CD4-positive, alpha-beta T cell treated with Interleukin-4 for 4 hours (primary cell): ENCODE measurements around the gene CDYL.

Experiments
- DNase-seq: peaks from one replicate; pipeline ENCODE4 v3.0.0-alpha.2; 2020

The CDYL gene

DNA sequence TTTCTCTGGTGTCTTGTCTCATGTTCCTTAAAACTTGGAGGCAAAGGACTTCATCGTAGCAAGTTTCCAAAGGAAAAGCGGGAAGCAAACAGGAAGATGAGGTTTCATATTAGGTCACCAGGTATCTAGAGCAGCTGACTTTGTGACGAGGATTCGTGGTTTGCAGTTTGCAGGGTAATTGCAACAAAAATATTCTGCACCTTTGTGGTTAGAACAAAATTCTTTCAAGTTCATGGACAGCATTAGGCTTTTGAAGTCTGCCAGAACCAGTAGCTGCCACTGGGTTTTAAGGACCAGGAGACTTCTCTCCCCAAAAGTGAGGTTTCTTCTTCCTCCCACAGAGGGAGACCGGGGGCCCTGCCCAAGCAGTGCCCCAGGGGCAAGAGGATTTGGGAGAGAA, 164.2 kb downstream of the CDYL start:
- no peak for DNase-seq

DNA sequence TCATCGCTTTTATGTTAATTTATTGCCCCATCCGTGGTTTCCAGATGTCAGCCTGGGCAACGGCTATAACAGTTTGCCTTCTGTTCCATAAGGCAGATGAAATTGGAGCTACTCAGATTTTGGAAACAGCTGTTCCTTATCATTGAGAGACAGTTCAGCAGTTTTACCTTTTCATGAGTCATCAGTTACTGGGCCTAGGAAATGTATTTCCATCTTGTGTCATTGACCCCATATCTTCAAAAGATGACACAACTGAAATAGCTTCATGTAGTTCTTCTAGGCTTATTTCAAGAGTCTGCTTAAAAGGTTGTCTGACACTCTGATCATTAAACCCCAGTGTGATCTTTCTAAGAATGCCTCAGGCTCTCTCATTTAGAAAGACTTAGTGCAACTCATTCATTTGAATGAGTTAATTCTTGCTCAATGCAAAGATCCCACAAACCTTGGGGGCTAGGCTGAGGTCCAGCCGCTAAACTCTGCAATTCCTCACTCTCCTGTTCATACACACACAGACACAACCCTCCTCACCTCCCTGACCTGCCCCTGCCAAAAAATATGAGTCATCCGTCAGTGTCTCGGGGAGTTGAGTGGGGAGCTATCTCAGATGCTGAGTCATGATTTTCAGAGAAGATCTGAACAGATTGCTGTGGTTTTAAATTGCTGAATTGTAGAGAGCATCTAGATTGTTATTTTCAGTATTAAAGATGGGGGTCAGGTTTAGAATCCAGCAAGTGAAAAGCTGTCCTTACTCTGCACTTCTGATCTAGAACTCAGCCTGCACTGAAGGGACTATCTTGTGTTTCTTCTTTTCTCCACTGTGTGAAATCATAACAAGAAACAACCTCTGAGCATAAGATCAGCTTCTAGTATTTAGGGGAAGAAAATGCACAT, 165.8 kb downstream of the CDYL start:
- peak; percentile 70 for DNase-seq

- DNase-seq = no peak
These were observed 166.4 kb downstream of the CDYL start for GRCh38 chr6:4942673-4943009.

DNA sequence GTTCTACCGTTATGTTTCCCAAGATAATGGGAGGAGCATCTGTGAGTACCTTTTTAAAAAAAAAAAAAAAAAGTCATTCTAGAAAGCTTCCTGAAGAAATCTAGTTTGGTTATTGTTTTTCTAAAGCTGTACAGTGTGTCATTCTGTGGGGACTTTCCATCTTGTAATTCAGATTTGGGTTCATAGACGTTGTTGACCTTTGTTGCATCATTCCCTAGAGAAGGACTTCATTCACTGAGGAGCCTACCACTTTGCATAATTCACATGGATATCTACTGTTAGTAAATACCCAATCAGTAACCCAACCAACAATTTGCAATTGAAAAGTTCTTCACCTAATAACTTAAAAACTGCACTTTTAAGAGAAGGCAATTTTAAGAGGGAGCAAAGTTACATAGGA, 167.5 kb downstream of the CDYL start:
- no peak for DNase-seq

DNA sequence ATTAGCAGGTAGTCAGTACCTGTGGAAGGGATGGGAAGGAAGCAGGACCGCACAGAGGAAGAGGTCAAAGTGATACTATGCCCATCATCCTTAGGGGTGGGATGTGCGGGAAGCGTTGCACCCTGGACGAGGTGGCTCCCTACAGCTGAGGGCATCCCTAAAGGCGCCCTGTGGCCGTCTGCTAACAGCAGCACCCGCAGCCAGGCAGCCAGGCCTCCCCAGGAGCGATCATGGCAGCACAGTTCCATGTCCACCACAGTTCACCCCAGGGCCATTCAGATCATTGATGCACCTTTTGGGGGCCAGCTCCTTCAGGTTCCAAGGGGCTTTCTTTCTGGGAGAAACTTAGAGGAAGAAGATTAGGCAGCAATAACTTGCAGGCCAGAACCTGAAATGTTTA, 168.1 kb downstream of the CDYL start:
- no peak for DNase-seq

GRCh38 chr6:4946521-4946920, 170.3 kb downstream of the CDYL start:
- DNase-seq = no peak

DNA sequence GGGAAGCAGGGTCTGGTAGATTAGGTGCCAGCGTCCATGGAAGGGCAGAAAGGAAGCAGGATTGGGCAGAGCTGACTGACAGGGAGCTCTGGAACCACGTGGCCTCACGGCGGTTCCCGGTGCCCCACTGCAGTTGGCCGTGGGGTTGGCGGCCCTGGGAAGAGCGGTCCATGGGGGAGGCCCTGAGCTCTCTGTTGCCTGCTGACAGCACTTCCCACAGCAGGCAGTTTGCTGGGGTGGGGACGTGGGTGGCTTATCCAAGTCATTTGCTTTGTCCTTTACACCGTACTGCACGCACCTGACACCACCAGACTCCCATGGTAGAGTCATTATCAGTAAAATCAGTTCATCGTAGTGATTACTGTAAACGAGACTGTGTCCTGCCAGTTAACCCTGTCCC, 171.5 kb downstream of the CDYL start:
- DNase-seq = no peak

DNA sequence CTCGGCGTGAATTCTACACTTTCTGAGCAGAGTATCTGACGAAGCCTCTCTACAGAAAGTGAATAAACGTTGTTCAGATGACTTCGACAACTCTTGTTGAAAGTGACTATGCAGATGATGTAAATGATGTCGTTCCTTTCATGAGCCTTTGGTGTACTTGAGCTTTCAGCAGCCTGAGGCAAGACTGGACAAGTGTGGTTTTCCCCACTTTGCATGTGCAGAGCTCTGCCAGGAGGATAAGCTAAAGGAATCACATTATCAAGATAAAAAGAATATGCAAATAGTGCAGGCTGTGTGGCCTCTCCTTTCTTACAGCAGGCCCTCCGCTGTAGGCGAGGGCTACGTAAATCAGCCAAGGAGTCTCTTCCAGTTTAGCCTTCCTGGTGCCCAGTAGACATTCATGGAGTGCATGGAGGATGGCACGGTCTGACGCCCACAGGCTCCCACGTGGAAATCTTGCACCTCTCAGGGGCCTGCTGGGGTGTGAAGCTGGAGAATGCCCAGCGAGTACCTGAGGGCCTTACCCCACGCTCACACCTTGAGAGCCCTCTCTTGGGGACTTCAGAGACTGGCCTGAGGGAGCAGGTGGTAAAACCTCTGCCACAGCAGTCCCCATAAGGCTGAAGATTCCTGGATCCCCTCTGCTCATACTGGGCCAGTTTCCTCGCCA, 172.7 kb downstream of the CDYL start:
- DNase-seq = no peak

DNA sequence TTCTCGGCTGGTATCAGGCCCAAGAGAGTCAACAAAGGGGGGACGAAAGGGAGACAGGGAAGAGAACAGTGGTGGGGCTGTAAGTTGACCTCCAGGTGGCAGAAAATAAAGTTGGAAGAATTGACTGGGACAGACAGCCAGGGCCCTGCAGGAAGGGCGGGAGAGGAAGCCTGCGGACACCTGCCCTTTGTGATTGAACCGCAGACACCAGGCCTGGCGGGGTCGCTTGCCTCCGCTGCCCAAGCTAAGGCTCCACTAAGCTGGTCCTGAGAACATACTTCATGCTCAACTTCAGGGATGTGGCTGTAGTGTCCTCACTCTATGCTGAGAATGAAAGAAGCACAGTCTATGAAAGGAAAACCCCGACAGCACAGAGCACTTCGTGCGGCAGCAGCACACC, 173.9 kb downstream of the CDYL start:
- no peak for DNase-seq

DNA sequence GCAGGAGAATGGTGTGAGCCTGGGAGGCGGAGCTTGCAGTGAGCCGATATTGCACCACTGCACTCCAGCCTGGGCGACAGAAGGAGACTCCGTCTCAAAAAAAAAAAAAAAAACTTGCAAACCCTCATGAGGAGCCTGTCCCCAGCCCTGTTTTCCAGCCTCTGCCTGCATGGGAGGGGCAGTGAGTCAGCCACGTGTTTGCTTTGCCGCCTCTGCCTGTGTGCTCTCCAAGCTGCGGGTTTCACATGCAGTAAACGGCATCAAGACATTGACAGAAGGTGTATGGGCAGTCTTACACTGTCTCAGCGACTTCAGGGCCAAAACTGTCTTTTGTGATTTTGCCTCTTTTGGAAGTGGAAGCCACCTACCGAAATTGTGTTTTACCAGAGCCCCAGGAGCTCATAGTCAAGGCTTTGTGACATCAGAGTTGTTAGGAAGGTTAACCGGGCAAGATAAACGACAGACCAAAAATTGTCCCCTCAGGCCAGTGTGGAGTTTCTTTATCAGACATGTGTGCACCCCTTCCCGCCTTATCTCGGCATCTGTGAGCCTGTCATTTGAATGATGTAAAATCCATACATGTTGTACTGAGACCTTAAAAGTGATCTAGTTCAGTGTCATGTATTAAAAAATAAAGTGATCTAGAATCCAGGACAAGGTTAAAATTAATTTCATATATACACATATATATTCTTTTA, 174.8 kb downstream of the CDYL start:
- no peak for DNase-seq

DNA sequence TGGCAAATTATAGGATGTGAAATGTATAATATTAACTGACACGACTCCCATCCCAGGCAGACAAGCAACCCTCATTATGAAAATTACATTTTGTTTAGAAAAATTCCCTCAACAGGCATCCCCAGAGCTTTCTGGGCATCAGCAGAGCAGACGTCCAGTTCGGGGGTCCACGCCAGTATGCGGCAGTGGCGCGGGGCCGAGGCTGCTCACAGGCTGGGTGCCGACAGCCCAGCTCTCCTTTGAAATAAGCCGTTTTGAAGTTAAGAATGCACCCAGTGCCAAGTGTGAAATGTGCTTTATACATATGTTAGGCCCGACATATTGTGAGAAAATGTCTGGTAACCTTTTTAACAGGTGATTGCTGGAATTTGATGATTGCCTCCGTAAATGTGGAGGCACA, 177.2 kb downstream of the CDYL start:
- DNase-seq = no peak

- DNase-seq = no peak
These were observed 180.4 kb downstream of the CDYL start for GRCh38 chr6:4956625-4957024.

DNA sequence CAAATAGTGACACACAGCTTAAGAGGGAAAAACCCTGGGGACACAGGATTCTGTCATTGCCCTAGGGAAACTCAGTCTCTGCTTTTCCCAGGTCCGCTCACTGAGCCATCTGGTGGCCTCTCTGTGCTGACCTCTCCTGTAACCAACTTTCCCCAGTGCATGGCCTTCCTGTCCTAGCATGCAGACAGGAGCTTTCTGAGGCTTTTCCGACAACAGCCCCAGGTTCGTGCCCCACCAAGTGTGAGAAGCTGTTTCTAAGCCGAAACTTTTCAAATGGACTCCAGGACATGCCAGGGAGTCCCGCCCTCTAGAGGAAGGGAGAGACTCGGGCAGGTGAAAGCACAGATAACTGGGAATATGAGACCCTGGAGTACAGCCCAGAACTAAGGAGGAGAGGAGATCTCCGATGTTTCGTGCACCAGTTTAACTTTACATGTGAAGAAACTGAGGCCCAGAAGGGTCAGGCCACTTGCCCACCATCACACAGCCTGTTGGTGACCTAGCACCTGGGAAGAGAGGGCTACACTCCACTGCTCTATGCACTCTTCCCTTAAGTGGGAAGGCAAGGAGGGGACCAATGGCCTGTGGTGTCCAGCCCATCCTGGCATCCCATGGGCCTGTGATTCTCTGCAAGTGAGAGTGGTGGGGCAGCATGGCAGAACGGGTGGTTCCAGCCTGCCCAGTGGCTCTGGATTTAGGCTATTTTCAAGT, 181.5 kb downstream of the CDYL start:
- DNase-seq = no peak

DNA sequence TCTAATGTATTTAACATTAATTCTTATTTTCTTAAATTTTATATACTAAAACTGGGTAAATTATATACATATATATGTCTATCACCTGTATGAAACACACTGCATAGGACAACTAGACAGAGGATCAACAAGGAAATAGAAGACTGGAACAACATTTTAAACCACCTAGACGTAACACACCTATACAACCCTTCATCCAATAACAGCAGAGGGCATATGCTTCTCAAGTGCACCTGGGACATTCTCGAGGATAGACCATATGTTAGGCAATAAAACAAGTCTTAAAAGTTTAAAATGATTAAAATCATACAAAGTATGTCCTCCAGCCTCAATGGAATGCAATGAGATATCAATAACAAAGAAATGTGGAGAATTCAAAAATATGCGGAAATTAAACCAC, 182.4 kb downstream of the CDYL start:
- no peak for DNase-seq

GRCh38 chr6:4961322-4962168, 185.3 kb downstream of the CDYL start:
- DNase-seq = no peak

GRCh38 chr6:4962905-4963304, 186.7 kb downstream of the CDYL start:
- no peak for DNase-seq

GRCh38 chr6:4964675-4965561, 188.7 kb downstream of the CDYL start:
- no peak for DNase-seq

DNA sequence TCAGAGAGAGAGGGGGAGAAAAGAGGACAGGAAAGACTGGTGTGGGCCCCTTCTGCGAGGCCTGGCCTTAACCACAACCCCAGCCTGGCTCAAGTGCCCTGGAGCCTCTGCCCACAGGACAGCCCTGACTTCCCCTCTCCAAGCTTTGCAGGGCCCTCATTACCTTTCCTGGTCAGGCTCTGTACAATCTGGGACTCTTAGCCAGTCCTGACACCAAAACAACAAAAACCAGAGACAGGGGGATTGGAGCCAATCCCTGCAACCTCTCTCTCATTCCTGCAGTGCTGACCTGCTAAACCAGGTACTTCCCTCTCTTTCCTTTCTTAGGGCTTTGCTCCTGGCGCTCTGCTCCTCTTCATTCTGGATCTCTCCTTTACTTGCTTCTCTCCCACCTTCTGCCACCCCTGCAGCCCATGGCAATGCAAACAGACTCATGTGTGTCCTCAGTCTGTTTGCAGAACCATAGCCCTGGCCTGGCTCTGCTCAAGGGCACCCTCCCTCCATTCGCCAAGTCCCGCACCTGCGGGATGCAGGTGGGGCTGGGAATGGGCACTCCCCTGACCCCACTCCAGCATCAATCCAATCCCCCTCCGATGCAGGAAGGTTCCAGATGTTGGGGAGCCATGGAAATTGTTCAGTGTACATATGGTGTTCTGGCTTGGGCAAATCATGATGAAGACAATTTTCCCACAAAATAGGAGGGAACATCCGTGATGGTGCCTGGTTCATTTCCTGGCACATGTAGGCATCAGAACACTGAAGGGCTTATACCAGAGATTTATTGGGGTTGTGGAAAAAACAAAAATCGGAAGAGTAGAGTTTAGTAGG, 189.6 kb downstream of the CDYL start:
- DNase-seq = no peak

- no peak for DNase-seq
These were observed 191.3 kb downstream of the CDYL start for GRCh38 chr6:4967301-4968030.
